ENCODE measurements around the gene PDGFA. TPM values are rescaled to one million over a fixed set of nuclear protein-coding genes. Genes with fewer than 3 reads are reported as not detected.

The PDGFA gene
- total RNA-seq, 4 donors from 2014 or later = 60.2 to 123 (median 104) TPM

DNA sequence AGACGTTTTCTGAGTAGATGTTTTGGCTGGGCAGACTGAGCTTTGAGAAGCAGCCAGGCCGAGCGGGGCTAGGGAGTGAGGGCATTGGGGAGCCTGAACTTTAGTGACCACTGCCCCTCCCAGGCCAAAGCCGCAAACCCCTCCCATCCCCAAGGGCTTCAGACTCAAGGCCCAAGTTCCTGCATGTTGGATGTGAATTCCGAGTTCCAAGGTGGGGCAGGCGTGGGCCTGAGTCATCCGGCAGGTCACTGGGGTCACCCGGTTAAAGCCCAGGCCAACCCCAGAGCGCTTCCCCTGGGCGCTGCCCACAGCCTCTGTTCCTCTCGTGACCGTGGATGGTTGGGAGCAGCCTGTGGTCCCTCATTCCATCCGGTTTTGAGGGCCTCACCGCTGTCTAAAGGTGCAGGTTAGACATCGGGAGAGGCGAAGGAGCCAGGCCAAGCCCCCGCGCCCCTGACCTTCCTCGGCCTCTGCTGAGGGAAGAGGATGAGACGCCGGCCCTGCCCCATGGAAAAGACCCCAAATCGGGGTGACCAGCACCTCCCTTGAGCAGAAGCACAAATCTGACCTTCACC is 6.9 kb upstream of the PDGFA start:
- 86% methylated on average over 21 of the region's 22 CpGs; no CpG with 5 or more reads in 1 of the 2 donors for WGBS, 2 donors (ENCODE audit: low coverage in 1 of 2)
- Histone ChIP-seq H3K9me3 (no peaks in the 10 kb centered on the region), H3K4me3 (no peak overlapping the region), H3K27me3 (peaks cover 41% of the 10 kb centered on the region), H3K36me3 (no peaks in the 10 kb centered on the region), H3K4me1 (peaks cover 11 to 21% (median 18%) of the 10 kb centered on the region in 4 donors), H3K27ac (no peak overlapping the region)
- no peak for TF ChIP-seq POLR2A (IDR thresholded peaks at IDR 0.05)
- no peak for TF ChIP-seq POLR2AphosphoS5 (IDR thresholded peaks at IDR 0.05)
- TF ChIP-seq EP300 (IDR thresholded peaks at IDR 0.05; ENCODE audit: low read depth) = no peak
- TF ChIP-seq, protein P1, sequence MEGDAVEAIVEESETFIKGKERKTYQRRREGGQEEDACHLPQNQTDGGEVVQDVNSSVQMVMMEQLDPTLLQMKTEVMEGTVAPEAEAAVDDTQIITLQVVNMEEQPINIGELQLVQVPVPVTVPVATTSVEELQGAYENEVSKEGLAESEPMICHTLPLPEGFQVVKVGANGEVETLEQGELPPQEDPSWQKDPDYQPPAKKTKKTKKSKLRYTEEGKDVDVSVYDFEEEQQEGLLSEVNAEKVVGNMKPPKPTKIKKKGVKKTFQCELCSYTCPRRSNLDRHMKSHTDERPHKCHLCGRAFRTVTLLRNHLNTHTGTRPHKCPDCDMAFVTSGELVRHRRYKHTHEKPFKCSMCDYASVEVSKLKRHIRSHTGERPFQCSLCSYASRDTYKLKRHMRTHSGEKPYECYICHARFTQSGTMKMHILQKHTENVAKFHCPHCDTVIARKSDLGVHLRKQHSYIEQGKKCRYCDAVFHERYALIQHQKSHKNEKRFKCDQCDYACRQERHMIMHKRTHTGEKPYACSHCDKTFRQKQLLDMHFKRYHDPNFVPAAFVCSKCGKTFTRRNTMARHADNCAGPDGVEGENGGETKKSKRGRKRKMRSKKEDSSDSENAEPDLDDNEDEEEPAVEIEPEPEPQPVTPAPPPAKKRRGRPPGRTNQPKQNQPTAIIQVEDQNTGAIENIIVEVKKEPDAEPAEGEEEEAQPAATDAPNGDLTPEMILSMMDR (IDR thresholded peaks at IDR 0.05) = no peak
- in situ Hi-C loops (cut with MboI; ENCODE audit: low pct_ligation_motif_present in 1 of 4, low pct_unique_long_range_greater_than_20kb in 1 of 4, low sequenced_read_pairs in 3 of 4) (no loop called here), intact Hi-C loops (cut with DNase I; ENCODE audit: low total_unique reads) (no loop called here)
- DNase-seq = no peak

DNA sequence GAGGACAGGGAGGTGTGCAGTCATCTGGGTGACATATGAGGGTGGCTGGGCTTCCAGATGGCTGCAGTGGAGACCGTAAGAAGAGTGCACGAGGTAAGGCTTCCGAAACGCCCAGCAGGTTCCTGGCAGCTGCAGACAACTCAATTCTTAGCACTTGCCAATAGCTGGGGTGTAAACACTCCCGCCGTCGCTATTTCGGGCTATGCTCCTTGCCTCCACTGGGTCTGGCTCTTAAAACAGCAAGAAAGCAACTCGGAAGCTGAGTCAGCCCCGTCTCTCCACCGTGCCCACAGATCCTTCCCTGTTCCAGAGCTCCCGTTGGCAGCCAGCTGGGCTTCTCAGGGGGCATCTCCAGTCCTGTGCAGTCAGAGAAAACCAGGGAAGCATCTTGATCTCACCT is 6.1 kb upstream of the PDGFA start:
- Histone ChIP-seq H3K4me3 (no peak overlapping the region), H3K36me3 (no peaks in the 10 kb centered on the region), H3K27me3 (peaks cover 43% of the 10 kb centered on the region), H3K9me3 (no peaks in the 10 kb centered on the region), H3K27ac (no peak overlapping the region), H3K4me1 (peaks cover 19 to 29% (median 26%) of the 10 kb centered on the region in 4 donors)
- intact Hi-C loops (cut with DNase I; ENCODE audit: low total_unique reads) (no loop called here), in situ Hi-C loops (cut with MboI; ENCODE audit: low pct_ligation_motif_present in 1 of 4, low pct_unique_long_range_greater_than_20kb in 1 of 4, low sequenced_read_pairs in 3 of 4) (no loop called here)
- no peak for DNase-seq
- no peak for TF ChIP-seq EP300 (IDR thresholded peaks at IDR 0.05; ENCODE audit: low read depth)
- 49 to 87% methylated on average over 4 to 12 of the region's 12 CpGs for WGBS, 2 donors (ENCODE audit: low coverage in 1 of 2)

DNA sequence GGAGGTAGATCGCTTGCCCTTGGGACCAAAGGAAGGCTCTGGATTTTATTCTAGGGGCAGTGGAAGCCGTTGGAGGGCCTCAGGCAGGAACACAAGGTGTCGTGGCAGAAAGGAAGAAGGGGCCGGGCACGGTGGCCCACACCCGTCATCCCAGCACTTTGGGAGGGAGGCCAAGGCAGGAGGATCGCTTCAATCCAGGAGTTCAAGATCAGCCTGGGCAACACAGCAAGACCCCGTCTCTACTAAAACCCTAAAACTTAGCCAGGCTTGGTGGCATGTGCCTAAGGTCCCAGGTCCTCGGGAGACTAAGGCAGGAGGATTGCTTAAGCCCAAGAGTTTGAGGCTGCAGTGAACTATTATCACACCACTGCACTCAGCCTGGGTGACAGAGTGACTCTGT is 5.2 kb upstream of the PDGFA start:
- in situ Hi-C loops (cut with MboI; ENCODE audit: low pct_ligation_motif_present in 1 of 4, low pct_unique_long_range_greater_than_20kb in 1 of 4, low sequenced_read_pairs in 3 of 4) = no loop called here
- H3K4me3 ChIP-seq = no peak overlapping the region
- no peak overlapping the region for H3K27ac ChIP-seq
- H3K9me3 ChIP-seq = no peaks in the 10 kb centered on the region
- intact Hi-C loops (cut with DNase I; ENCODE audit: low total_unique reads) = no loop called here
- H3K4me1 ChIP-seq = peaks cover 20 to 34% (median 31%) of the 10 kb centered on the region in 4 donors
- no peak for TF ChIP-seq POLR2A (IDR thresholded peaks at IDR 0.05)
- TF ChIP-seq POLR2AphosphoS5 (IDR thresholded peaks at IDR 0.05) = no peak
- TF ChIP-seq, protein P1 (IDR thresholded peaks at IDR 0.05) = no peak
- no peak for TF ChIP-seq EP300 (IDR thresholded peaks at IDR 0.05; ENCODE audit: low read depth)
- no peaks in the 10 kb centered on the region for H3K36me3 ChIP-seq
- 83 to 92% methylated on average over 5 to 9 of the region's 9 CpGs for whole genome bisulfite sequencing, 2 donors (ENCODE audit: low coverage in 1 of 2)
- no peak for DNase-seq
- H3K27me3 ChIP-seq = peaks cover 42% of the 10 kb centered on the region

DNA sequence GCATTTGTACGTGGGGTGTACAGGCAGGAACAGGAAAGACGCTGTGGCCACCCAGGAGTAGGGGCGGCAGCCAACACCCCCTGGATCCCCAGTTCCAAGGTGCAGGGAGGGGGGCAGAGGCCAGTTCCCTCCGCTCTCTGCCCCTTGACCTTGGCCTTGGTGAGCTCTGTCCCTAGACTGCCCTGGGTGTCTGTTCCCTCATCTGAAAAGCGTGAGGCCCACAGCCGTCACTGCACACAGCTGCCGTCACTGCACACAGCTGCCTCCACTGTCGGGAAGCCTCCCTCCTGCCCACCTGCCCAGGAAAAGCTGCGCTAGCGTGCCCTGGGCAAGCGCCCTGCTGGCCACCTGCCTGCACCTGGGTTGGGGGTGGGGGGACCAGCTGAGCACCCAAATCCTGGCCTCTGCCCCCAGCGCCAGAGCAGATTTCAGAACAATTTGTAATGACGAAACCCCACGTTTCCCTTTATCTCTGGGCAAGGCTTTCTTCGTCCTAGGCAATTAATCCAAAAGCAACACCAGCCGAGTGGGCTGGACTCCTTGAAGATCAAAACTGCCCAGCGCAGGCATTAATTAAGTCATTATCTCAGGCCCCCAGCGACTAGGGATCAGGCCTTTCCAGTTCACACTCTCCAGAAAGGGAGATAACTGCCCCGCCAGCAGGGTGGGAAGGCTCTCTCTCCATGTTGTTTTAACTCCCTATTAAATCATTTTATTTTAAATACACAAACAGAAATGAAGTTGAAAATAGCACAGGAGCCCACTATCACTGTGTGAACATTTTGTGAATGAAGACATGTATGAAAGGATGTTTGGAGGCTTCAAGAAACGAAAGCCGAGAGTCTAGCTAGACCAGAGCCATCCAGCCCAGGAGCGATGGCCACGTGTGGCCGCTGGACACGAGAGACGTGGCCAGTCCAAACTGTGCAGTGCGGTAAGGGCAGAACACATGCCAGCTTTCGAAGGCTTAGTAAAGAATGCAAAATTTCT is 4.0 kb upstream of the PDGFA start:
- Histone ChIP-seq H3K36me3 (no peaks in the 10 kb centered on the region), H3K4me3 (no peak overlapping the region), H3K9me3 (no peaks in the 10 kb centered on the region), H3K27me3 (peaks cover 37% of the 10 kb centered on the region), H3K27ac (no peak overlapping the region), H3K4me1 (peaks cover 20 to 33% (median 30%) of the 10 kb centered on the region in 4 donors)
- intact Hi-C loops (cut with DNase I; ENCODE audit: low total_unique reads) (no loop called here), in situ Hi-C loops (cut with MboI; ENCODE audit: low pct_ligation_motif_present in 1 of 4, low pct_unique_long_range_greater_than_20kb in 1 of 4, low sequenced_read_pairs in 3 of 4) (no loop called here)
- DNase-seq = no peak
- TF ChIP-seq, protein P1 (IDR thresholded peaks at IDR 0.05) = no peak
- TF ChIP-seq EP300 (IDR thresholded peaks at IDR 0.05; ENCODE audit: low read depth) (no peak), POLR2A (IDR thresholded peaks at IDR 0.05) (no peak)
- WGBS, 2 donors (ENCODE audit: low coverage in 1 of 2) = 81 to 90% methylated on average over 11 to 28 of the region's 28 CpGs
